ENCODE results near the gene CCDC146.
A peak's percentile ranks its signal among the peaks of the same experiment; 100 is the strongest.
"Not testable (repeated sequence)": the region's sequence is repeated elsewhere in the genome, so short reads cannot be mapped to it uniquely, and the experiment has no call there.

CCDC146 gene

GRCh38 chr7:77121860-77122681, at the start of gene CCDC146:
CCDC146 (plus strand) TSS chr7:77122615; CDS start chr7:77167669, 45,054 bp downstream.
- peak; percentile 82 to 95 (median 89) for DNase-seq (ENCODE audit: low read depth in 3 of 3)

- not testable (repeated sequence) for DNase-seq (ENCODE audit: low read depth in 3 of 3)
Observed at GRCh38 chr7:77074786-77075396, 47.5 kb upstream of the CCDC146 start.

DNA sequence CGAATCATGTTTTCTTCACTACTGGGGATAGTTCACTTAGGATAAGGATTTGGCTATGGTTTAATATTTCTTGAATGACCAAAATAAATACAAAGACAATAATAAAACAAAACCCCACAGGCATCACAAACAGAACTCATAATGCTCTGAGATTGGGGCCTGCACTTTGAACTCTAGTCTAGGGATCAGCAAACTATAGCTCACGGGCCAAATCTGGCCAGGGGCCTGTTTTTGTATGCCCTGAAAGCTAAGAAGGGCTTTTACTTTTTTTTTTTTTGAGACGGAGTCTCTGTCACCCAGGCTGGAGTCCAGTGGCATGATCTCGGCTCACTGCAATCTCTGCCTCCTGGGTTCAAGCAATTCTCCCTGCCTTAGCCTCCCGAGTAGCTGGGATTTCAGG, 45.4 kb upstream of the CCDC146 start:
- not testable (repeated sequence) for DNase-seq (ENCODE audit: low read depth in 3 of 3)

- DNase-seq (ENCODE audit: low read depth in 3 of 3) = not testable (repeated sequence)
Observed at GRCh38 chr7:77079112-77079511, 43.3 kb upstream of the CCDC146 start.

- DNase-seq (ENCODE audit: low read depth in 3 of 3) = not testable (repeated sequence)
Observed at GRCh38 chr7:77079624-77080023, 42.8 kb upstream of the CCDC146 start.

GRCh38 chr7:77080236-77080635, 42.2 kb upstream of the CCDC146 start:
- not testable (repeated sequence) for DNase-seq (ENCODE audit: low read depth in 3 of 3)

- not testable (repeated sequence) for DNase-seq (ENCODE audit: low read depth in 3 of 3)
Observed at GRCh38 chr7:77082192-77082591, 40.2 kb upstream of the CCDC146 start.

DNA sequence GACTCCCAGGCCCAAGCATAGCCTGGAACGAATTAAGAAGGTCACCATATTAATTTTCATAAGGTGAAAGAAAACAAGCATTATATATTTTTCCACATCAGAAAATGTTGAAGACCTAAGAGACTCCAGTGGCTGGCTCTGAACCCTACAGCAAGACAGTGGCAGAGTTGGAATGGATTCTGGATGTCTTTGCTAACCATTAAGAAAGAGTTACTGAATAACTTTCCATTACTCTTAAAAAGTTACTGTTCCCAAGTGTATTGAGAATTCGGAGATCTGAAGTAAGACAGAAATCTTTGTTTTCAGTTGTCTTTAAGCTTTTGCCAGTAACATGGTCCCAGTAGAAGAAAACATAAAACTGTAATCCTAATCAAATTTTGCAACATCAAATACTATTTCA, 30.1 kb upstream of the CCDC146 start:
- DNase-seq (ENCODE audit: low read depth in 3 of 3) = not testable (repeated sequence)

DNA sequence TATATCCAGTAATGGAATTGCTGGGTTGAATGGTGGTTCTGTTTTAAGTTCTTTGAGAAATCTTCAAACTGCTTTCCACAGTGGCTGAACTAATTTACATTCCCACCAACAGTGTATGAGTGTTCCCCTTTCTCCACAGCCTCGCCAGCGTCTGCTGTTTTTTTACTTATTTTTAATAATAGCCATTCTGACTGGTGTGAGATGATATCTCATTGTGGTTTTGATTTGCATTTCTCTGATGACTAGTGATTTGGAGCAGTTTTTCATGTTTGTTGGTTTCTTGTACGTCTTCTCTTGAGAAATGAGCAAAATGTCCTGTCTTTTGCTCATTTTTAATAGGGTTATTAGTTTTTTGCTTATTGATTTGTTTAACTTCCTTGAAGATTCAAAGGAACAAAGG, 21.9 kb upstream of the CCDC146 start:
- DNase-seq (ENCODE audit: low read depth in 3 of 3) = not testable (repeated sequence)

- not testable (repeated sequence) for DNase-seq (ENCODE audit: low read depth in 3 of 3)
Observed at GRCh38 chr7:77101187-77101586, 21.2 kb upstream of the CCDC146 start.

GRCh38 chr7:77102671-77103070, 19.7 kb upstream of the CCDC146 start:
- DNase-seq (ENCODE audit: low read depth in 3 of 3) = not testable (repeated sequence)

- not testable (repeated sequence) for DNase-seq (ENCODE audit: low read depth in 3 of 3)
Observed at GRCh38 chr7:77105904-77106303, 16.5 kb upstream of the CCDC146 start.

GRCh38 chr7:77107659-77108058, 14.8 kb upstream of the CCDC146 start:
- DNase-seq (ENCODE audit: low read depth in 3 of 3) = not testable (repeated sequence)

DNA sequence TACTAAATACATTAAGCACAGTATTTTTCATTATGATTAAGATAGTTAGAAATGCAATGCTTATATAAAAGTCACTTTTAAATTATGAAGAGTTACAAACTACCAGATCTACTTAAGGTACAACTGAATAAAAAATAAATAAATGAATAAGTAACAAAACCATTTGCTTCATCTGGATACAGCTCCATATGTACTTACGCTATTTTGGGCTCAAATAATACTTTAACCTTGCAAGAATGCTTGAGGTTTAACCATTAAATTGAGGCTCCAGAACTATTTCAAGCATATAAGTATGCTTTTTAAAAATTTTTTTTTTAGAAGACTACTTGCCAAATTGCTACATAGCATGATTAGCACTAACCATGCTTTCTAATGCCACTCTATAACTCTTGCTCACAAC, 14.1 kb upstream of the CCDC146 start:
- not testable (repeated sequence) for DNase-seq (ENCODE audit: low read depth in 3 of 3)

DNA sequence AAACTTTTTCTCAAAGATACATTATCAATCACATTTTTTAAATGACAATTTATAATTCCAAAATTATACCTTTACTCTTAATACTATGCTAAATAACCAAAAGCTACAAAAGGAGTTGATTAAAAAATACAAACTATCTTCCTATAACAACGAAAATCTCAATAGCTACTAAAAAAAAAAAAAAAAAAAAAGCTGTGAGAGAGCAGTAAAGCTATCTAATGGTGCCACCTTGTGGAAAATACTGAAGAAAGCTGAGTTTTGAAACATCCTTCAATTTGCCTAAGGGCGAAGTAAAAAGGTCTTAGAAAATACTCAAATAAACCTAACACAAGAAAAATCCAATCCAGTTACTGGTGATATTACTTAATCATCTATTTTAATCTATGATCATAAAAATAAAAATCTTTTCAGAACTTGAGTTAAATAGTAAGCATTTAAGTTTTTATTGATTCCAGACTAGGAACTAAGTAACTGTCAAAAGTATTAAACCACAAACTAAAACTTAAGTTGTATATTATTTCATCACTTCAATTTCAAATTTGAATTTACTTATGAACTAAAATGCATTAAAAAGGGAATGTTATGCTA, 9.6 kb upstream of the CCDC146 start:
- DNase-seq (ENCODE audit: low read depth in 3 of 3) = not testable (repeated sequence)

DNA sequence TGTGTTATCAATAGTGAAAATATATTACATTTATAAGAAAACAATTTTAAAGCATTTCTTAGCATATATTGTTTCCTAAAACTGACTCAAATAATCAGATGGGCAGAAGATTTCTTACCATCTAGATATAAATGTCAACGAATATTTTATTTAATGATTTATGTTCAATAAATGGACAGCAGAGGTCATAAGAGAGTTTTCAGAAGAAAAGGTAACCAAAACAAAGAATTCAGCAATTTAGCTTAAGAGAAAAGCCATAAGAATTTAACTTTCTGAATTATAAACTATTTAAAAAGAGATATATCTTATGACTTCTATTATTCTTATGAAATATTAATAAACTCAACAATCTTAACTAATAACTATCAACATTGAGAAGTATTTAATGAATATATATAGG, 3.1 kb downstream of the CCDC146 start:
- not testable (repeated sequence) for DNase-seq (ENCODE audit: low read depth in 3 of 3)

GRCh38 chr7:77127009-77127408, 4.6 kb downstream of the CCDC146 start:
- DNase-seq (ENCODE audit: low read depth in 3 of 3) = not testable (repeated sequence)

GRCh38 chr7:77128582-77129410, 6.4 kb downstream of the CCDC146 start:
- not testable (repeated sequence) for DNase-seq (ENCODE audit: low read depth in 3 of 3)

GRCh38 chr7:77131781-77132180, 9.4 kb downstream of the CCDC146 start:
- DNase-seq (ENCODE audit: low read depth in 3 of 3) = not testable (repeated sequence)

DNA sequence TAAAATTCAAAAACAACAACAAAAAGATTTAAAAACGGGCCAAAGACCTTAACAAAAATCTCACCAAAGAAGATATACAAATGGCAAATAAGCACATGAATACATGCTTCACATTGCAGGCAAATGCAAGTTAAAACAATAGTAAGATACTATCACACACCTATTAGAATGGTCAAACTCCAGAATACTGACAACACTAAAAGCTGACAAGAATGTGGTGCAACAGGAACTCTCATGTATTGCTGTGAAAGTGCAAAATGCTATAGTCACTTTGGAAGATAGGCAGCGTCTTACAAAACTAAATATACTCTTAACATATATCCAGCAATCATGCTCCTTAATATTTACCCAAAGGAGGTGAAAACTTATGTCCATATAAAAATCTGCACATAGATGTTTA, 16.3 kb downstream of the CCDC146 start:
- DNase-seq (ENCODE audit: low read depth in 3 of 3) = not testable (repeated sequence)

- DNase-seq (ENCODE audit: low read depth in 3 of 3) = not testable (repeated sequence)
Observed at GRCh38 chr7:77140291-77140690, 17.9 kb downstream of the CCDC146 start.

DNA sequence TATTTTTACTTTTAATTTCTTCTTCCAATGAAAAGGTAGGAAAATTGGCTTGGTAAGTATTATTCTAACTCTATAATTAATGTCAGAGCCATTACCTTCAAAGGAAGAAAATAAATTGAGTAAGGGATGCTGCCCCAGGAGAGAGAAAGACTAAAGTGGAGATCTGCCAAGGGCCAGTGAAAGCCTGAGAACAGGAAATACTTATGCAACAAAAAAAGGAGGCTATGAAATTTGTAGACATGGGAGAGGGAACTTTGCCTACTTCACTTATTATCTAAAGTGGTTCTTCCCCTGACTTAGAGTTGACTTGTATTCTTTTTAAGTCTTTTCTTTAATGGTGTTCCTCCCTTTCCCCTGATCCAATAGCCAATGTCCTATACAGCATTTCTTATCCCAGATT, 29.8 kb downstream of the CCDC146 start:
- DNase-seq (ENCODE audit: low read depth in 3 of 3) = not testable (repeated sequence)
